K562 (cell line): ENCODE data around the gene AGMO. TPM values are rescaled to one million over a fixed set of nuclear protein-coding genes. Genes with fewer than 3 reads are reported as not detected.

Experiments
- ATAC-seq: fragments of 200-7000 bp; cut with Tn5 transposase; 3 replicates; pipeline ENCODE4 v1.9.1; 2020; ENCODE audit warnings: moderate library complexity
- BruUV-seq: library from RNA; stranded (reverse); fragments of 400-500 nt; replicated peaks from 2 replicates; lab custom pipeline; 2021; lab: Mats Ljungman, UMichigan
- CTCF ChIA-PET: fragments of 300-600 bp; formaldehyde crosslinking; extraction: SDS; loops from one replicate; lab custom pipeline; 2021; ENCODE audit warnings: low intra/inter-chr PET ratio; lab: Yijun Ruan, JAX
- POLR2A ChIA-PET: fragments of 300-600, 350-650 bp; sonication (Branson Sonifier 250); formaldehyde crosslinking; extraction: SDS; loops from one replicate; lab custom pipeline; 2021; ENCODE audit warnings: antibody characterized with exemption, inconsistent platforms; lab: Yijun Ruan, JAX
- DNase-seq, 4 experiments: peaks; one replicate each; pipeline versions ENCODE4 v3.0.0 to v3.0.0-alpha.2; 2011 to 2018; ENCODE audit warnings: low spot score in 3 of 4, mixed read lengths in 3 of 4; ENCODE audit errors: extremely low read depth in 1 of 4
- FAIRE-seq: peaks from 2 replicates; lab custom pipeline; 2011; peaks lifted over from hg19 to GRCh38; lab: Jason Lieb, UNC
- H2AFZ ChIP-seq: 2 replicates; pipeline ENCODE4 v1.6.0; 2011; ENCODE audit warnings: low read depth, low read length, control low read depth, inconsistent platforms
- H3K27ac ChIP-seq: fragments of 200-600 bp; 3 replicates; pipeline ENCODE4 v1.8.0; 2011; ENCODE audit warnings: low read depth, mild to moderate bottlenecking, control low read depth, inconsistent platforms, low read length, moderate library complexity, mixed read lengths; ENCODE audit errors: extremely low read depth
- H3K27me3 ChIP-seq, 2 experiments: fragments of 300-600 bp in 1 of 2; 2 replicates in 1 of 2; 3 replicates in 1 of 2; pipeline versions ENCODE4 v1.6.0 to v1.8.0; 2011; ENCODE audit warnings: inconsistent platforms in 2 of 2, low read length in 2 of 2, mild to moderate bottlenecking in 1 of 2, mixed read lengths in 1 of 2, moderate library complexity in 1 of 2; ENCODE audit not compliant: control insufficient read depth in 2 of 2, insufficient read depth in 2 of 2
- H3K36me3 ChIP-seq: fragments of 300-600 bp; 3 replicates; pipeline ENCODE4 v1.8.0; 2011; ENCODE audit warnings: mild to moderate bottlenecking, low read length, inconsistent platforms; ENCODE audit not compliant: control insufficient read depth, insufficient read depth
- H3K4me1 ChIP-seq, 2 experiments: fragments of 200-600 bp in 1 of 2; replicated peaks in 1 of 2; 2 replicates in 1 of 2; 3 replicates in 1 of 2; pipeline versions ENCODE4 v1.5.1 to v1.8.0; 2011; ENCODE audit warnings: inconsistent platforms in 2 of 2, low read length in 2 of 2, mild to moderate bottlenecking in 1 of 2, mixed read lengths in 1 of 2, moderate library complexity in 1 of 2; ENCODE audit not compliant: control insufficient read depth in 2 of 2, insufficient read depth in 2 of 2
- H3K4me2 ChIP-seq: 2 replicates; pipeline ENCODE4 v1.6.1; 2011; ENCODE audit warnings: low read length, control low read depth, inconsistent platforms, mixed read lengths; ENCODE audit not compliant: insufficient read depth
- H3K4me3 ChIP-seq: fragments of 200-600 bp; sonication (generic), shearing (Covaris generic); 2 replicates; pipeline ENCODE4 v1.5.1; 2016; ENCODE audit warnings: control low read depth, inconsistent platforms
- H3K79me2 ChIP-seq: fragments of 200-600 bp; 3 replicates; pipeline ENCODE4 v1.8.0; 2011; ENCODE audit warnings: low read length, inconsistent platforms; ENCODE audit not compliant: control insufficient read depth, insufficient read depth
- H3K9ac ChIP-seq, 2 experiments: 2 replicates each; pipeline versions ENCODE4 v1.6.0 to v1.6.1; 2011; ENCODE audit warnings: low read depth in 2 of 2, low read length in 2 of 2, control low read depth in 1 of 2, inconsistent platforms in 1 of 2, mild to moderate bottlenecking in 1 of 2, mixed read lengths in 1 of 2; ENCODE audit not compliant: insufficient read depth in 1 of 2
- H3K9me1 ChIP-seq: one replicate; pipeline ENCODE4 v1.6.0; 2011; ENCODE audit warnings: inconsistent platforms, mild to moderate bottlenecking, low read length, moderate library complexity; ENCODE audit not compliant: control insufficient read depth, insufficient read depth
- H3K9me3 ChIP-seq: replicated peaks from 2 replicates; pipeline ENCODE4 v1.5.1; 2011; ENCODE audit warnings: low read depth, low read length, inconsistent platforms; ENCODE audit not compliant: control insufficient read depth, insufficient read depth
- H4K20me1 ChIP-seq: replicated peaks from 2 replicates; pipeline ENCODE4 v1.6.1; 2011; ENCODE audit warnings: low read length, inconsistent platforms, mixed read lengths; ENCODE audit not compliant: control insufficient read depth, insufficient read depth
- MIER1 ChIP-seq: fragments of 450-650 bp; IDR thresholded peaks from 2 replicates; pipeline ENCODE4 v1.6.1; 2016; ENCODE audit warnings: antibody characterized with exemption, mild to moderate bottlenecking, low read depth
- NUFIP1 ChIP-seq: fragments of 450-650 bp; IDR thresholded peaks from 2 replicates; pipeline ENCODE4 v1.6.1; 2018; ENCODE audit not compliant: partially characterized antibody
- WGBS: fragments of 100-300 bp; shearing (Covaris generic); methylation state at CpG from one replicate; pipeline ENCODE4 v1.1.6; 2016; ENCODE audit warnings: low coverage, mixed read lengths; ENCODE audit not compliant: insufficient coverage; ENCODE audit errors: missing lambda C conversion rate; 5-methylcytosine and 5-hydroxymethylcytosine counted together
- in situ Hi-C: fragments of 300-500 bp; cut with MboI; formaldehyde crosslinking; loops from 4 replicates; pipeline ENCODE4 v1.15.0; 2018; ENCODE audit warnings: inconsistent platforms, mixed read lengths
- intact Hi-C: fragments of 100-400 bp; cut with micrococcal nuclease; formaldehyde crosslinking; loops from 2 replicates; pipeline ENCODE4 v1.14.2; 2022
- polyA plus RNA-seq, 8 experiments: library from polyadenylated mRNA; depleted of rRNA in 4 of 8; stranded (reverse) in 5 of 8; unstranded in 3 of 8; fragments of >200 nt; fragmentation: Nextera tagmentation in 2 of 8; fragmentation: Illumina TruSeq in 1 of 8; extraction: Ambion mirVana in 2 of 8; extraction: Trizol in 1 of 8; gene quantifications; 2 replicates each; pipeline versions ENCODE4 v1.2.1 to v1.2.3, GENCODE V29; 2011 to 2014; ENCODE audit warnings: inconsistent platforms in 1 of 8, missing spikeins in 1 of 8
- total RNA-seq, 7 experiments: library from RNA; depleted of rRNA in 6 of 7; stranded (reverse); fragments of >200 nt in 6 of 7; fragmentation: Illumina TruSeq in 2 of 7; extraction: Trizol in 2 of 7; gene quantifications; 2 replicates each; pipeline versions ENCODE4 v1.2.1 to v1.2.3, GENCODE V29; 2011 to 2021; ENCODE audit warnings: low replicate concordance in 1 of 7
- TF ChIP-seq, protein P1 (sequence below): IDR thresholded peaks from 2 replicates; pipeline ENCODE4 v1.6.1; 2012; ENCODE audit warnings: low read depth, low read length, improper control_type of control experiment, borderline replicate concordance
- TF ChIP-seq, protein P2 (sequence below): sonication (generic); IDR thresholded peaks from 2 replicates; pipeline ENCODE4 v1.6.1; 2016

AGMO gene
- total and polyA plus RNA-seq, 9 of the 15 experiments (the other 6 are each of a cell fraction or from before 2014, with no cell fraction given), result 0.30 to 1.4 (median 0.69) TPM; not detected in 1

DNA sequence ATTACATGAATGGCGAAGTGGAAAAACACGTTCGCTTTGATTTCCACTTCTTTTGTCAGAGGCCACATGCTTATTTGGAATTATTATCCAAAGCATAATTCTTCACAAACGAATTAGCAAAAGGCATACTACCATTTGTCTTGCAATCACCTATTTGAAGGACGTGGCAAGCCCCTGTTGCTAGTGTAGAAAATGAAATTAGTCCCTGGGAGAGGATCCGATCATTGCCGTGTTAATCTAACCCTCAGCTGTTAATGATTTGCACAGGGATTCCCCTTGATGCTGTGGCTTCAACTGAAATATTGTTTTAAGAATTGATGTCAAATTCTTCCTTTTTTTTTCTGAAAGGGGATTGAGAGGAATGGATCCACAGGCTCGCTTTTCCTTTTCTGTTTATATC, 4.6 kb downstream of the AGMO start:
- intact Hi-C loops, result no loop called here
- no peak overlapping the region for H3K9ac ChIP-seq
- DNase-seq (no peak), ATAC-seq (no peak), FAIRE-seq (no peak)
- TF ChIP-seq, protein P1, sequence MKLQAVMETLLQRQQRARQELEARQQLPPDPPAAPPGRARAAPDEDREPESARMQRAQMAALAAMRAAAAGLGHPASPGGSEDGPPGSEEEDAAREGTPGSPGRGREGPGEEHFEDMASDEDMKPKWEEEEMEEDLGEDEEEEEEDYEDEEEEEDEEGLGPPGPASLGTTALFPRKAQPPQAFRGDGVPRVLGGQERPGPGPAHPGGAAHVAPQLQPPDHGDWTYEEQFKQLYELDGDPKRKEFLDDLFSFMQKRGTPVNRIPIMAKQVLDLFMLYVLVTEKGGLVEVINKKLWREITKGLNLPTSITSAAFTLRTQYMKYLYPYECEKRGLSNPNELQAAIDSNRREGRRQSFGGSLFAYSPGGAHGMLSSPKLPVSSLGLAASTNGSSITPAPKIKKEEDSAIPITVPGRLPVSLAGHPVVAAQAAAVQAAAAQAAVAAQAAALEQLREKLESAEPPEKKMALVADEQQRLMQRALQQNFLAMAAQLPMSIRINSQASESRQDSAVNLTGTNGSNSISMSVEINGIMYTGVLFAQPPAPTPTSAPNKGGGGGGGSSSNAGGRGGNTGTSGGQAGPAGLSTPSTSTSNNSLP, result no peak
- TF ChIP-seq MIER1 (no peak), NUFIP1 (no peak)
- TF ChIP-seq, protein P2, sequence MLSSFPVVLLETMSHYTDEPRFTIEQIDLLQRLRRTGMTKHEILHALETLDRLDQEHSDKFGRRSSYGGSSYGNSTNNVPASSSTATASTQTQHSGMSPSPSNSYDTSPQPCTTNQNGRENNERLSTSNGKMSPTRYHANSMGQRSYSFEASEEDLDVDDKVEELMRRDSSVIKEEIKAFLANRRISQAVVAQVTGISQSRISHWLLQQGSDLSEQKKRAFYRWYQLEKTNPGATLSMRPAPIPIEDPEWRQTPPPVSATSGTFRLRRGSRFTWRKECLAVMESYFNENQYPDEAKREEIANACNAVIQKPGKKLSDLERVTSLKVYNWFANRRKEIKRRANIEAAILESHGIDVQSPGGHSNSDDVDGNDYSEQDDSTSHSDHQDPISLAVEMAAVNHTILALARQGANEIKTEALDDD, result no peak
- H2AFZ ChIP-seq, result no peak overlapping the region
- WGBS, result 2% methylated on average over 8 of the region's 8 CpGs
- H3K4me2 ChIP-seq, result no peak overlapping the region
- H4K20me1 ChIP-seq, result no peaks in the 10 kb centered on the region
- H3K36me3 ChIP-seq, result no peaks in the 10 kb centered on the region
- H3K9me3 ChIP-seq, result no peaks in the 10 kb centered on the region; the same call in 1 of the 2 replicates
- no TSS peak for BruUV-seq
- no peaks in the 10 kb centered on the region for H3K9me1 ChIP-seq
- H3K27me3 ChIP-seq, result no peaks in the 10 kb centered on the region
- ChIA-PET CTCF (no interaction called here), POLR2A (no interaction called here)
- H3K4me3 ChIP-seq, result no peak overlapping the region
- H3K4me1 ChIP-seq, result no peaks in the 10 kb centered on the region
- in situ Hi-C loops, result no loop called here
- H3K79me2 ChIP-seq, result no peaks in the 10 kb centered on the region
- H3K27ac ChIP-seq, result no peak overlapping the region
